Glomerular endothelial cell (primary cell): ENCODE measurements around the gene CAMTA1. TPM values are rescaled to one million over a fixed set of nuclear protein-coding genes. Genes with fewer than 3 reads are reported as not detected.

Experiments used
- DNase-seq: peaks from one replicate; pipeline ENCODE4 v3.0.0-alpha.2; 2011; ENCODE audit warnings: low read depth, low spot score; ENCODE audit errors: extremely low read depth
- total RNA-seq: library from RNA; depleted of rRNA; stranded (reverse); fragments of >200 nt; gene quantifications from 2 replicates; pipeline ENCODE4 v1.2.3, GENCODE V29; 2015

CAMTA1 gene
- total RNA-seq, 1 donor from 2014 or later = 111 TPM

DNA sequence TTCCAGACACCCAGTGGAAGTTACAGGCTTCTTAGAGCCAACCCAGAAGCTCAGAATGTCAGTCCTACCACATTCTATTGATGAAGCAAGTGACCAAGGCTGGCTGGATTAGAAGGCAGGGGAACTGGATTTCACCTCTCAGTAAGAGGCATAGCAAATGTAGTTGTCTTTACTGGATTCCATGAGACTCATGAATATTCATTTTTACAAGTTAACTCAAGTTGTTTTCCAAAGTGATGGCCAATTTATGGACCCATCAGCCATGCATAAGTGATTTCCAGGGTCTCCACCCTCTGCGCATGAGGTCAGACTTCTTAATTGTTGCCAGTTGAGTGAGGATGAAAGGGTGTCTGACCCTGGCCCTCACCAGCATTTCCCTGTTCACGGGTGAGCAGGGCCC is 559.0 kb downstream of the CAMTA1 start:
- DNase-seq = no peak

- no peak for DNase-seq
Measured at GRCh38 chr1:7345516-7345915, 560.3 kb downstream of the CAMTA1 start.

GRCh38 chr1:7346070-7346596 is 560.9 kb downstream of the CAMTA1 start:
- DNase-seq = no peak

DNA sequence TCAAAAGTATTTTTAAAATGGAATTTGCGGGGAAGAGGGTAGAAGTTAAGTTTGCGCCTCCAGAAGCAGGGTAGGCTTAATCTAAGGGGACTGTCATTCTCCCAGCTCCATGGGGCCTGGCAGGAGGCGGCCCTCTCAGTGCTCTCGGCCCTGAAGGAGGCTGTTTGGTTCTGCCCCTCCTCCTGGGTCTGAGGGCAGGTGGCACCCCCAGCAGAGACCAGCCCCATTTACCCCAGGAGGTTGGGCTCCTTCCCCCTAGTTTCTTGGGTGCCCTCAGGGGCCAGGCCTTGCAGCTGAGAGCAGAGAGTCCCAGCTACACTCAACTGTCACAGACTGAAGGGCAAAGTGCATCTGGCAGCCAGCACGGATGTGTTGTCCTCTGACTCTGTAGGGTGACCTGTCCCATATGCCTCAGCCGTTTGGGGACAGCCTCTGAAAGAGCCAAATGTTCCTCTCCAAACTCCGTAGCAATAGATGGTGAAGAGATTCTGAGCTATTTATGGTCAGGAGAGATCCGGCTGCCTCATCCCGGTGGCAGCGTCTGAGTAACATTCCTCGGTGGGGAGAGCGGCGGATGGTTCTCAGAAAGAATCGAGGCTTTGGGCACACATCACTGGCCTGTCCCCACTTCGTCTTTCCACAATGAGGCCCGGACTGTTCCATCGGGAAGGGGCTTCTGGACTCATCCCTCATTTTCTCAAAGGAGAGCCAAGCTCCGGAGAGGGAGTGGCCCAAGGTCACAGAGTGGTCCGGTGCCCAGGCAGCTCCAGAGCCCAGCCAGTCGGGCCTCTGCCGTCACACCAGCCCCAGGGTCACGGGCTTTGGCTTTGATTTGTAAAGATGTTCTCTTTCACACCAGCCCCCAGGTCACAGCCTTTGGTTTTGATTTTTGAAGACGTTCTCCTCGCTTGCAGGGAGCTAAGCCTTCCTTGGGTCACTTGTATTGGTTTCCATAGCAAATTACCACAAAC is 561.6 kb downstream of the CAMTA1 start:
- no peak for DNase-seq

GRCh38 chr1:7348073-7348472 is 562.8 kb downstream of the CAMTA1 start:
- DNase-seq = no peak

DNA sequence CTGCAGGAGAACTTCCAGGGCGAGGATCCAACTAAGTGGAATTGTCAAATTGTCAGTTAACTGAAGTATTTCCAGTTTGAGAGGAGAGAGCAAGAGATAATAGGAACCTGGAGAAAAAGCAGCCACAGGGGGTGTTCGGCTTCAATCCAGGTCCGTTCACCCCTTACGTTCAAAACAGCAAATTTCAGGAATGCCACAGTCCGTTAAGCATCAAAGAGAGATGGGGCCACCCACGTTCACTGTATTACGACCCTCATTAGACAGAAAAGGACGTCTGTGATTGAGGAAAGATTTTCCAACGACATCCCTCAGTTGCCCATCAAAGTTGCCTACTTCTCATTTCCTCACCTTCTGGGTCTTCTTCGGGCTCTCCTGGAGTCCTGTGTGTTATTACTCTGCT is 563.3 kb downstream of the CAMTA1 start:
- no peak for DNase-seq

DNA sequence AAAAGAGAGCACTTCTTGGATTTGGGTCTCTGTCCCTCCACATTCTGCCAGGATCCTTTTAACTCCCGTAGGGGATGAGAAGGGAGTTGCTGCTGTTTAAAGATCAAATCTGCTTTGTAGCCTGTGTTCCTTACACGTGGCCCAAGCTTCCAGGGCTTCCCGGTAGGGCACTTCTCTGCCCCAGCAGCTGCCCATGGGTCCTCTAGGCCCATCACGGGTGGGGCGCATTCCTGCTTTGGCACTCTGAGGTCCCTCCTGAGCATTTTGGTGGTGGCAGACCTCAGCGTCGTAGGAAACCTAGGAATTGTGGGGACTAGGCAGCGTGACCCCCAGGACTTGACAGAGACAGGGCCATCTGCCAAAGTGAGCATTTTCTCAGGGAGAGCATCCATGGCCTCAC is 565.5 kb downstream of the CAMTA1 start:
- DNase-seq = no peak

- no peak for DNase-seq
Measured at GRCh38 chr1:7351649-7352048, 566.4 kb downstream of the CAMTA1 start.

DNA sequence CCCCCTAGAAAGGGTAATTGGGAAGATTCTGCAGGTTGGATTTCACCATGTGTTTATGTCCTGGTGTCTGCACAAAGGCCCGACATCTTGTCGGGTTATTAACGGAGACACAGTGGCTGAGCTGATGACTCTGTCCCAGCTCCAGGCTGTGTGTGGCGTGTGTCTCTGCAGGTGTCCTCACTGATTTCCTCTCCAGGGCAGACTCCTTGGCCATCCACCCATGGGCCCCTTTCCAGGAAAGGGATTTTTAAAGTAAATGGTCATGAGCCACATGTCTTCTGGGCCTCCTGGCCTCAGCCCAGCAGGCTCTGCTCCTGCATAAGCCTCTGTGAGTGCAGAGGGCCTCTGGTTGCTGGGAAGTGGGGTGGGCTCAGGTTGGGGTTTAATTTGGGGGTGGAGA is 567.1 kb downstream of the CAMTA1 start:
- DNase-seq = no peak

DNA sequence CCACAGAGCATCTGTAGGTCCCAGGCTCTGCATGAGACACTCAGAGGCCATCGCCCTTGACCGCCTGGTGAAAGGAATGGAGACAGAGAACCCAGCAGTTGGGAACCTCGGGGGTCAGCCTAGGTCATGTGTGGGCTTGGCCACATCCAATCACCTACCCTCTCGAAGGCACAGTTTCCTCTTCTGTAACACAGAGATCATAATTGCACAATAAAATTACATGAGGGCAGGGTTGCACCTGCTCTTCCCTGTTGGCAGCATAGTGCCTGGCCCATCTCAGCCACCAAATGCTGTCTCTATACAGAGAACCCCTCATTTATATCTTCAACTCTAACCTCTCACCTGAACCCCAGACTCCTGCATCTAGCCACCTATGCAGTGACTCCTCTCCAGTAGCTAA is 567.7 kb downstream of the CAMTA1 start:
- DNase-seq = no peak

DNA sequence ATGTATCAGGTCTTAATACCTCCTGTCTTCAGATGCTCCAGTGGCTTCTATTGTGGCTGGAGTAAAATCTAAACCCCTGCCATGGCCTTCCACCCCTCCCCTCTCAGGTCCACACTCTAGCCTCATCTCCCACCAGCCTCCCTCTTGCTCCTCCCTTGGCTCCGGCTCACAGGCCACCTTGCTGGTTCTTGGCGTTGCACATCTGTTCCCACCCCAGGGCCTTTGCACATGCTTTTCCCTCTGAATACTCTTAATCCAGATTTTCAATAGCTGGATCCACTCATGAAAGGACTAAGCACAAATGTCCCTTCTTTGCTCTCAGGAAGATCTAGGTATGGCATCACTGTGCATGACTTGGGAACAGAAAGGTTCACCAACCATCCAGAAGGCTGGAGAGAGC is 570.4 kb downstream of the CAMTA1 start:
- DNase-seq = no peak

- DNase-seq = no peak
Measured at GRCh38 chr1:7356079-7356478, 570.8 kb downstream of the CAMTA1 start.

DNA sequence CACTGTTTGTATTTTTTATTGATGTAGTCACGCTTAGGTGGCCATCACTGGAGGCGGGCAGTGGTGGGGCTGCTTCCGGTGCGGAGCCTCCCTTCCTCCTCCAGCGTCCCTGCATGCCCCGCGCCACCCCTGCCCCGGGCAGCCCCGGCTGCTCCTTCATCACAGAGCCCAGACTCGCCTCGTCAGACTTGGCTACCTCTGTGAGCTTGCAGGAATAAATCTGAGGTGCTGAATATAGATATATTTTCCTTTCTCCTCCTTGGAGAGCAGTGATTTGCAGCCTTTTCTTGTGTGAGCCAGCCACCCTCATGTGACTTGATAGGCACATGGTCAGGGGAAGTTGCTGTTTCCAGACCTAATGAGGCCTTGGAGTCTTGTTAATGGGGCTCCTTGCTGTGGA is 573.2 kb downstream of the CAMTA1 start:
- DNase-seq = no peak

- DNase-seq = no peak
Measured at GRCh38 chr1:7360526-7360925, 575.3 kb downstream of the CAMTA1 start.

- no peak for DNase-seq
Measured at GRCh38 chr1:7362947-7363346, 577.7 kb downstream of the CAMTA1 start.

- no peak for DNase-seq
Measured at GRCh38 chr1:7363450-7363849, 578.2 kb downstream of the CAMTA1 start.

GRCh38 chr1:7365706-7366105 is 580.5 kb downstream of the CAMTA1 start:
- DNase-seq = no peak

DNA sequence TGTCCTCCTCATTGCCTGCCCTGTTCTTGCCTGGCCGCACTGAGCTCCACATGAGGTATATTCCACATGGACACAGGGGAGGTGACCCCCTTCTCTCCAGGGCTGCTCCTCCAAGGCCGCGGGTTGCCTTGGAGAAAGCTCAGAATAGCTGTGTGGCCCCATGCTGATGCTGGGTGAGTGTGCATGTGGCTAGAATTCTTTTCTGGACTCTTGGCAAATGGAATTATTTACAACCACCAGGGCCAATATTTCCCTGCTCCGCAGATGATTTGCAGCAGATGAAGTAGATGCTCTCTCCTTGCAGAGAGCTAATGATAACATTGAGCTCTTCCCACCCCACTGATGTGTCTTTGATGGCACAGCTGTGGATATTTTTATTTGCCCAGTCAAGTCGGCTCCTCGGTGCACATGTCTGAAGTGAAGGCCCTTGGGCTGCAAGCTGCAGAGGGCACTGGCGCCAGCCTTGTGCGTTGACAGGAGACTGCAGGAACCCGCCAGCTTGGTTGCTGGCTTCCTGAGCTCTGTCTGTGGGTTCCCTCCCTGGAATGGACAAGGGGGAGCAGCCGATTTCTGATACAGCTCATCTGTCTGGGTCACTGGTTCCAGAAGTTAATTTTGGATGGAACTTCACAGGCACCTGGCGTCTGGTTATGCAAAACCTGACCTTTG is 581.2 kb downstream of the CAMTA1 start:
- DNase-seq = no peak

DNA sequence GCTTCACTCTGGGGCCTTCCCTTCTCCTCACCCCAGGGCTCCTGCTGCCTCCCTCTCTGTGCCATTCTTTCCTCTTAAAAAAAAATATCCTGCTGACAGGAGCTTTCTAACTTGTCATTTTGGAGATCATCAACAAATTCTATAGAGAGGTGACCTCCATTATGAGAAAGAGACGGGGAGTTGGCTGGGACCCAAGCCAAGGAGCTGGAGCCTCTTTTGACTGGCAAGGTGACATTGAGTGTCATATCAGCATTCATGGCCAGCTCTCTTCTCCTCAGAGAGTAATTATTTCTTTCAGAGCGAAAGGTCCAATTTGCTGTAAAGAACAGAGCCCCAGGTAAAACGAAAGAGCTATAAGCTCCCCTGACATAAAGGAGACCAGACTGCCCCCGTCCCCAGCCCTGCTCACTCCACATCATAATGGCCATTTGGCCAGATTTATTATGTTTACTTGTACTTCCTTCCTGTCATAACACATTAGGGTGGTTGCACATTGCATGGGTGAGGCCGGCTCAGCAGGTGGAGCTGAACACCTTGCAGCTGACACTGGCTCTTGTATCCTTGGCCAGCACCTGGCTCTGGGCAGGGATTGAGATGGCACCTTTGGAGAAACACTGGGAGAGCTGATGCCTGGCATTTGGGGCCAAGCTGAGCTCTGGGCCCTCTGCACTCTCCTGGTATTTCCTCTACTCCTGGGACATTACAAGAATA is 581.9 kb downstream of the CAMTA1 start:
- no peak for DNase-seq

DNA sequence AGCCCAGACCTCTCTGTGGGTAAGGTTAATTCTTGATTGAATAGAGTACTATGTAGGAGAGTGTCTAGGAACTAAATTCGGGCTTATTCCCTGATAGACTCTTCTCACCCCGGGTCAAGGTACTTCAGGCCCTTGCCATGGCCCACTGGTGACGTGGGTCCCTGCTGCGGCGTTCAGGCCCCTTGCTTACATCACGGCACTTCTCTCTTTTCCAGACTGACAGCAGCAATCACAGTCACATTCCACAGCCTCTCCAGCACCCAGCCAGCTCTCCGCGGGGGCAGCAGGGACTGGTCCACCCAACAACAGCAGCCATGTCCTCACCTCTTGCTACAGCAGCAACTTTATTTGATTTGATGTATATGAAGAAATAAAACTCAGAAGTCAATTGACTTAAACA is 584.6 kb downstream of the CAMTA1 start:
- no peak for DNase-seq

DNA sequence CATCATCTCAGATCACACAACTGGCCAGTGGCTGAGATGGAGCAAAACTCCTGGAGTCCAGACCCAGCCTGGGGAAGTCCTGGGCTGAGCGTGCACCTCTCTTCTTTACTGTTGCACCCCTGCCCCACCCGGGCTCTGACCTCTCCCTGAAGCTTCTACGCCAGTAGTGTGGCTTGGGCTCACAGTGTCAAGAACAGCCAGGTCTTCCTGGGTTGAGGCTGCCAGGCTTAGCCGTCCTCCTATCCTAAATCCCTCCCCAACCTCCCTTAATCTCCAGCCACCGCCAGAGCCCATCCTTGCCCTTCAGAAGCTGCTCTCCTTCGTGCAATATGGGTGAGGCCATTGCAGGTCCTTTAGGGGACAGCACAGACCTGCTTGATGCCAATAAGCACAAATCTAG is 586.7 kb downstream of the CAMTA1 start:
- DNase-seq = no peak
